Posterior vena cava (tissue), 2 donors: ENCODE data around the gene KRTAP2-4. TPM values are rescaled to one million over a fixed set of nuclear protein-coding genes. Genes with fewer than 3 reads are reported as not detected.
"Not testable (repeated sequence)": the region's sequence is repeated elsewhere in the genome, so short reads cannot be mapped to it uniquely, and the experiment has no call there.

Experiments used
- DNase-seq: peaks from one replicate; pipeline ENCODE4 v3.0.0-alpha.2; 2020; ENCODE audit warnings: low spot score
- intact Hi-C, 2 donors: fragments of 100-400 bp; cut with DNase I; formaldehyde crosslinking; loops; one replicate each; pipeline versions ENCODE4 v1.14.1 to v1.14.2; 2022 to 2023
- total RNA-seq, 2 donors: library from RNA; stranded (reverse); fragmentation: NEBNext Ultra II Directional; extraction: Animal tissue kit (Norgen Biotek cat#: 25700); gene quantifications; one replicate each; pipeline ENCODE4 v1.2.1, GENCODE V29; 2021
- donor health status: DM: yes; HTN: yes; CAD: no.
- donor health status: DM: yes; HTN: yes; CAD: no.

Gene KRTAP2-4
- total RNA-seq, 2 donors from 2014 or later, result not detected

GRCh38 chr17:41046735-41047465 lies 18.8 kb downstream of the KRTAP2-4 start, which contains the start of gene KRTAP2-1:
KRTAP2-1 (minus strand) TSS chr17:41047316; CDS start chr17:41047267, 49 bp downstream.
- intact Hi-C loops, DNase-seq: not testable (repeated sequence)

- DNase-seq, result no peak
- intact Hi-C loops, result no loop called here
Measured at GRCh38 chr17:41042953-41043352, 22.7 kb downstream of the KRTAP2-4 start.

- DNase-seq, intact Hi-C loops: not testable (repeated sequence)
Measured at GRCh38 chr17:41040783-41041571, 24.7 kb downstream of the KRTAP2-4 start, which contains the start of gene KRTAP1-1. KRTAP1-1 (minus strand) TSS chr17:41041450; CDS start chr17:41041397, 53 bp downstream.

- intact Hi-C loops, result no loop called here
- no peak for DNase-seq
Measured at GRCh38 chr17:41037853-41038350, 27.8 kb downstream of the KRTAP2-4 start.

GRCh38 chr17:41034346-41034935 lies 31.2 kb downstream of the KRTAP2-4 start, which contains the start of gene KRTAP1-3:
KRTAP1-3 (minus strand) TSS chr17:41034874; CDS start chr17:41034821, 53 bp downstream.
- DNase-seq, intact Hi-C loops: not testable (repeated sequence)

- no peak for DNase-seq
- intact Hi-C loops, result no loop called here
Measured at GRCh38 chr17:41029633-41030245, 35.9 kb downstream of the KRTAP2-4 start, which contains the start of gene KRTAP1-4. KRTAP1-4 (minus strand) TSS chr17:41030195; CDS start chr17:41030078, 117 bp downstream.

GRCh38 chr17:41026715-41027471 lies 38.8 kb downstream of the KRTAP2-4 start, which contains the start of gene KRTAP1-5:
KRTAP1-5 (minus strand) TSS chr17:41027208; CDS start chr17:41027155, 53 bp downstream.
- no peak for DNase-seq
- intact Hi-C loops, result no loop called here

DNA sequence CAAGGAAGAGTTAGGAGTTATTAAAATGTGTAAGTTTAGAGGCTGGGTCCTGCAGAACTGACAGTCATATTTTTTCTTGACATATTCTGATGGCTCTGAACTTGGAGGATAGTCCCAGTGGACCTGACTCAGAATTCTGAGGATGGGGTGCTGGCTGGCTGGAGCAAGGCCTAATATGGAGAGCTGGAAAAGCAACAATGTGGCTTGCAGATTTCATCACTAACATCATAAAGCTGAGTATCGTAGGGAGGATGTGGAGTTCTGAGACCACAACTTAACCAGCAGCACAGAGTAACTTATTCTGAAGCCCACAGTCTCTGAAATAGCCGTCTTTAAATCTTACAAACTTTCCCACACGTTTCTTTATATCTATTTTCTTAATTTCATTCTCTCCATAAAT lies 41.0 kb downstream of the KRTAP2-4 start:
- intact Hi-C loops, result no loop called here
- DNase-seq, result no peak

GRCh38 chr17:41020336-41020735 lies 45.3 kb downstream of the KRTAP2-4 start:
- DNase-seq, result no peak
- intact Hi-C loops, result no loop called here

- intact Hi-C loops, result no loop called here
- DNase-seq, result no peak
Measured at GRCh38 chr17:41019415-41019814, 46.3 kb downstream of the KRTAP2-4 start.

DNA sequence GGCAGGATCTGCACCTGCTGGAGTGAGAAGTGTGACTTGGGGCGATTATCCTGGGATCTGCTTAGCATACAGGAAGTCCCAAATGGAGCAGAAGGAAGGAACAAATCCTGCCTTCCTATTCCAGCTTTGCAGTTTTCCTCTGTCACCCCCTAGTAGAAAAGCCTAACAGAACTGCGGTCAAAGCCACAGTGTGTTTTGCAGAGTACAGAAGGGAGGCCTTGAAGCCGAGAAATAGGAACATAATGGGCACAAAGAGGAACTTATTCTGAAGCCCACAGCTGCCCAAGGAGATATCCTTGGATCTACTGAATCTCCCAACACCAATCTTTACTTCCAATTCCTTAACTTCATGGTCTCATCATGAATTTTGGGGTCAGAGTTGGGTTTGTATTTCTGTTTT lies 47.1 kb downstream of the KRTAP2-4 start:
- intact Hi-C loops, result no loop called here

GRCh38 chr17:41016578-41017215 lies 49.0 kb downstream of the KRTAP2-4 start:
- intact Hi-C loops, result no loop called here
- DNase-seq, result no peak

More for the DNA sequence above, 47.1 kb downstream of the KRTAP2-4 start:
- DNase-seq, result no peak

DNA sequence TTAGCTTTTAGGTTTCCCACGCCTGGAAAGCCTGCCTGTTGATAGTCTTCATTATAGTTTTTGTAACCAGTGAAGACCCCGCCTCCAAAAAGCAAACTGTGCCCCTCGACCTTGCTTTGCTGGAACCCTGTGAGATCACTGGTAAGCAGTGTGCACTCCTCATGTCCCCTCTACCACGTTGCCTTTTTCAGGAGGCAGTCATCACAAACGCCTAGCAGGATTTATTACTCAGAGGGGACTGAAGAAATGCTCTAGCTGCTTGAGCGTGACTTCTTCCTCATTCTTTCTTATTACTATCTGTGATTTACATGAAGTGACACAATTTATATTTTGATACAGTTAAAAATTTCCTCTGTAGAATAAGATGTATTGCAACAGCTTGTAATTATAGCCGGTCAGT lies 50.2 kb downstream of the KRTAP2-4 start:
- no peak for DNase-seq
- intact Hi-C loops, result no loop called here

Other genes starting within 250 kb of the KRTAP2-4 start
- gene KRT10, start 243.3 kb downstream of the KRTAP2-4 start, total RNA-seq, result 10 to 100 TPM; 36.9 to 44.9 TPM
- not detected for gene KRT12, start 198.7 kb downstream of the KRTAP2-4 start, total RNA-seq
- not detected for gene KRT20, start 180.6 kb downstream of the KRTAP2-4 start, total RNA-seq
- gene KRT23, start 128.2 kb downstream of the KRTAP2-4 start, total RNA-seq, result under 1 TPM; 0.24 to 0.37 TPM
- not detected for gene KRT39, start 98.9 kb downstream of the KRTAP2-4 start, total RNA-seq
- not detected for gene KRT40, start 81.6 kb downstream of the KRTAP2-4 start, total RNA-seq
- gene KRTAP3-3, start 71.7 kb downstream of the KRTAP2-4 start, total RNA-seq, result not detected
- not detected for gene KRTAP3-2, start 66.0 kb downstream of the KRTAP2-4 start, total RNA-seq
- not detected for gene KRTAP3-1, start 56.8 kb downstream of the KRTAP2-4 start, total RNA-seq
- not detected for gene KRTAP1-5, start 38.7 kb downstream of the KRTAP2-4 start, total RNA-seq
- gene KRTAP1-4, start 35.7 kb downstream of the KRTAP2-4 start, total RNA-seq, result not detected
- gene KRTAP1-3, start 31.0 kb downstream of the KRTAP2-4 start, total RNA-seq, result not detected
- not detected for gene KRTAP1-1, start 24.4 kb downstream of the KRTAP2-4 start, total RNA-seq
- not detected for gene KRTAP2-1, start 18.6 kb downstream of the KRTAP2-4 start, total RNA-seq
- not detected for gene KRTAP2-2, start 10.6 kb downstream of the KRTAP2-4 start, total RNA-seq
- gene KRTAP2-3, start 5.8 kb downstream of the KRTAP2-4 start, total RNA-seq, result not detected
- not detected for gene KRTAP4-7, start 18.3 kb upstream of the KRTAP2-4 start, total RNA-seq
- not detected for gene KRTAP4-8, start 32.3 kb upstream of the KRTAP2-4 start, total RNA-seq
- gene KRTAP4-16, start 36.3 kb upstream of the KRTAP2-4 start, total RNA-seq, result not detected
- not detected for gene KRTAP4-9, start 39.5 kb upstream of the KRTAP2-4 start, total RNA-seq
- gene KRTAP4-11, start 52.5 kb upstream of the KRTAP2-4 start, total RNA-seq, result not detected
- not detected for gene KRTAP4-12, start 58.3 kb upstream of the KRTAP2-4 start, total RNA-seq
- not detected for gene KRTAP4-6, start 74.7 kb upstream of the KRTAP2-4 start, total RNA-seq
- not detected for gene KRTAP4-5, start 83.9 kb upstream of the KRTAP2-4 start, total RNA-seq
- gene KRTAP4-4, start 94.9 kb upstream of the KRTAP2-4 start, total RNA-seq, result not detected
- not detected for gene KRTAP4-3, start 102.3 kb upstream of the KRTAP2-4 start, total RNA-seq
- not detected for gene KRTAP4-2, start 112.3 kb upstream of the KRTAP2-4 start, total RNA-seq
- gene KRTAP4-1, start 119.0 kb upstream of the KRTAP2-4 start, total RNA-seq, result not detected
- gene KRTAP9-1, start 124.0 kb upstream of the KRTAP2-4 start, total RNA-seq, result not detected
- gene KRTAP9-2, start 160.8 kb upstream of the KRTAP2-4 start, total RNA-seq, result not detected
- gene KRTAP9-3, start 166.6 kb upstream of the KRTAP2-4 start, total RNA-seq, result not detected
- gene KRTAP9-8, start 172.1 kb upstream of the KRTAP2-4 start, total RNA-seq, result not detected
- not detected for gene KRTAP9-4, start 183.8 kb upstream of the KRTAP2-4 start, total RNA-seq
- not detected for gene KRTAP9-9, start 189.5 kb upstream of the KRTAP2-4 start, total RNA-seq
- not detected for gene KRTAP9-6, start 199.5 kb upstream of the KRTAP2-4 start, total RNA-seq
- not detected for gene KRTAP9-7, start 209.8 kb upstream of the KRTAP2-4 start, total RNA-seq
- gene KRTAP29-1, start 237.0 kb upstream of the KRTAP2-4 start, total RNA-seq, result not detected
- gene KRTAP16-1, start 243.4 kb upstream of the KRTAP2-4 start, total RNA-seq, result not detected
- not detected for gene KRTAP17-1, start 249.8 kb upstream of the KRTAP2-4 start, total RNA-seq